ENCODE data around the gene TMEM33. TPM values are rescaled to one million over a fixed set of nuclear protein-coding genes. Genes with fewer than 3 reads are reported as not detected.
A peak's percentile ranks its signal among the peaks of the same experiment; 100 is the strongest.
"Not testable (repeated sequence)": the region's sequence is repeated elsewhere in the genome, so short reads cannot be mapped to it uniquely, and the experiment has no call there.

TMEM33 gene, protein sequence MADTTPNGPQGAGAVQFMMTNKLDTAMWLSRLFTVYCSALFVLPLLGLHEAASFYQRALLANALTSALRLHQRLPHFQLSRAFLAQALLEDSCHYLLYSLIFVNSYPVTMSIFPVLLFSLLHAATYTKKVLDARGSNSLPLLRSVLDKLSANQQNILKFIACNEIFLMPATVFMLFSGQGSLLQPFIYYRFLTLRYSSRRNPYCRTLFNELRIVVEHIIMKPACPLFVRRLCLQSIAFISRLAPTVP
- total RNA-seq, result 64.3 TPM

DNA sequence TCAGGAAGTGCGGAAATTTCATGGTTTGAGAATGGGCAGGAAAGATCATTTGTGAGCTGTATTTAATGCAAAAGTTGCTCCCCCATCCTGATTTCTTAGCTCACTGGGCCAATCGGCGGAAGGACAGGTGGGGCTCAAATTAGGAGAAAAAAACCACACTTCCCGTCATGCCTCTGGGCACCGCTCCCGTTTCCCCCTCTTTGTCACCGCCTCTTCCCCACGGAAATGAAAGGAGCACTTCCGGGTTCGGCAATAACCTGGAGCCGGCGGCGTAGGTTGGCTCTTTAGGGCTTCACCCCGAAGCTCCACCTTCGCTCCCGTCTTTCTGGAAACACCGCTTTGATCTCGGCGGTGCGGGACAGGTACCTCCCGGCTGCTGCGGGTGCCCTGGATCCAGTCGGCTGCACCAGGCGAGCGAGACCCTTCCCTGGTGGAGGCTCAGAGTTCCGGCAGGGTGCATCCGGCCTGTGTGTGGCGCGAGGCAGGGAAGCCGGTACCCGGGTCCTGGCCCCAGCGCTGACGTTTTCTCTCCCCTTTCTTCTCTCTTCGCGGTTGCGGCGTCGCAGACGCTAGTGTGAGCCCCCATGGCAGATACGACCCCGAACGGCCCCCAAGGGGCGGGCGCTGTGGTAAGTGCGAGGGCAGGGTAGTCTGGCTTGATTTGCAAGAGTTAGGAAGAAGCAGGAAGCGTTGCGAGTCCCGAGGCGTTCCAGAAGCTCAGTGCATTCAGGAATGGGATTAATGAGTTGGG, at the start of gene TMEM33:
Gene TMEM33 (plus strand): TSS at position 529 of the 751 bp plus-strand sequence. CDS start 56 bp downstream, at position 585.
- peak; percentile 82 for DNase-seq (ENCODE audit: low spot score)

DNA sequence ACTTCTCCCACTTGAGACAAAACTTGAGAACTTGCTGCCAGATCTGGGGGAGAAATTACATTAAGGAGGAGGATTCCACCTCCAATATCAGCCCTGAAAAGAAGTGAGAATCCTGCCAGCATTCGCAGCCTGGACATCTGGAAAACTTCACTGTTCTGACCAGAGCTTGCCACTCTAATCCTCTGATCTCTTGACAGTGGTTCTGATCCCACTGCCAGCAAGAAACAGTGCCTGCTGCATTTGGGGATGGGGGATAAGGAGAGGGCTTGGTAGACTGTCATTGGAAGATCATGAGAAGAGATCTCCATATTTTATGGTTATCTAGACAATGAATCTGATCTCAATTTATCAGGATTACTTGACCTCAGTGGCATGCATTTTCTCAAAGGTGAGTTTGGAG, 49.8 kb upstream of the TMEM33 start:
- no peak for DNase-seq (ENCODE audit: low spot score)

DNA sequence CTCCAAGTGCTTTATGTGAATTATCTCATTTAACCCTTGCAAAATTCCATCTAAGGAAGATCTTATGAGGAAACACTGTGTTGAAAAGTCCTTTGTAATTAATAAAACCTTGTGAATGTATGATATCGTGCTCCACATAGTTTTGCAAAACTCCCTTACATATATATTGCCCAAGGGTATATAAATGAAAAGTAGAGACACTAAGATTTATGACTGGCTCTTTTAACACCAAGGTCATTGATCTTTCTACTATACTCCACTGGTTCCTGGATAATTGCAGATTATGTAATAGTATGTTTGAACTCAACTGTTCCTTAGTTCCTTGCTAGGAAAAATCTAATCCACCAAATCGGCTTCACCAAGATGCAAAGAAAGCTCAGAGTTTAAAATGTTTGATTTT, 48.0 kb upstream of the TMEM33 start:
- DNase-seq (ENCODE audit: low spot score), result no peak

DNA sequence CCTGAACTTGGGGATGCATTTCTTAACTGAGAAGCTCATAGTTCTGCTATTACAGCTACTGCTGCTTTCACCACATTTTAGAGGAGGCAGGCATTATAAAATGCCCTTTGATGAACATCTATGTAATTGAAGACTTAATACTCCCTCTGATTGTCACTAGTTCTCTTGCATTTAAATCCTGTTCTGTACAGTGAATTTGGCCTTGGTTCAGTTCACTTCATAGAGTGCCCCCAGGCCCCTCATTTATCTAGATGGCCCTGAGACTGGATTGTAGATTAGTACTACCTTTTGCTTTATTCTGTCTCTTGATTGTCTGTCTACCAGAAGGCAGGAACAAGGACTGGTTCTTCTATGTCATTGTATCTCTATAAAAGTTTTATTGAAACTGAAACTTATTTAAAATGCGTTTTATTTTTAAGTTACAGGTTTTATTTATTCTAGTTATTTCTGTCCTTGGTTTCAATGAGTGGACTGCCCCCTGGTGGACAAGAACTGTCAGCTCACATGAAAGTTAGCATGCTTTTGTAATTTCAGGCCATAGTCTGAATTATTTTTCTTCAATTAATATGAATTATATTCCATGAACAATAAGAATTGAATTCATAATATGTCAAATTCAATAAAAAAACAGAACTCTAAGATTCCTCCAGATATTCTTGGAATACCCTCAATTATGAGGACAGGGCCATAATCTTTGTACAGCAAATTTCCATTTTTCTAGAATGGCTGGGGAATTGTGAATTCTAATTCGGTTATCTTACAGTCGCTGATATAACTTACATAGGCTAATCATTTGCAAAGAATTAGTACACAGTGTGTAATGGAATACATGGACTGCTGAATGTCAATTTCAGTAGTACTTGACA, 47.2 kb upstream of the TMEM33 start:
- DNase-seq (ENCODE audit: low spot score), result peak; percentile 43

DNA sequence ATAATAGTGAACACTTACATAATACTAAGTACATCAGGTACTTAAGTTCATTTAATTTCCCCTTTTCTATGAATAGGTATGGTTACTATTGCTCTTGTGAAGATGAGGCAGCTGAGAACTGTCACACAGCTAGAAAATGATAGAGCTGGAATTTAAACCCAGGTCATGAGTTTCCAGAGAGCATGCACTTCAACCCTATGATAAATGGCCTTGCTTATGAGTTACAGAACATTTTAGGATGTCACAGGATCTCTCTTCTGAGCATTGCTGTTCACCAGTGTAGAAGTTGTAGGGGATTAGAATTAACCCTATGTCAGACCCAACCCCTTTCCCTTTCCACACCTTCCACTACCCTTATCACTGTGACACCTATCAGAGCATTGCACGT, 46.5 kb upstream of the TMEM33 start:
- DNase-seq (ENCODE audit: low spot score), result no peak

DNA sequence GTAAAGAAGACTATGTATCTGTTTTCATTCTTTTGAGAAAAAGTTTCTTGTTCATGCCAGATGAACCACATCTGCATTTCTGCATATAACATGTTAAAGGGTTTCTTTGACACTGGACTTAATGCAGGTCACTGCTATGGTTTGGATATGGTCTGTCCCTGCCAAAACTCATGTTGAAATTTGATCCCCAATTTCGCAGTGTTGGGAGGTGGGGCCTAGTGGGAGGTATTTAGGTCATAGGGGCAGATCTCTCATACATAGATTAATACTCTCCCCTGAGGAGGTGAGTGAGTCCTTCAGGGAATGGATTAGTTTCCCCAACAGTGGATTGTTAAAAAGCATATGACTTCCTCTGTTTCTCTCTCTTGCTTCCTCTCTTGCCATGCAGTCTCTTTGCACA, 45.9 kb upstream of the TMEM33 start:
- no peak for DNase-seq (ENCODE audit: low spot score)

DNA sequence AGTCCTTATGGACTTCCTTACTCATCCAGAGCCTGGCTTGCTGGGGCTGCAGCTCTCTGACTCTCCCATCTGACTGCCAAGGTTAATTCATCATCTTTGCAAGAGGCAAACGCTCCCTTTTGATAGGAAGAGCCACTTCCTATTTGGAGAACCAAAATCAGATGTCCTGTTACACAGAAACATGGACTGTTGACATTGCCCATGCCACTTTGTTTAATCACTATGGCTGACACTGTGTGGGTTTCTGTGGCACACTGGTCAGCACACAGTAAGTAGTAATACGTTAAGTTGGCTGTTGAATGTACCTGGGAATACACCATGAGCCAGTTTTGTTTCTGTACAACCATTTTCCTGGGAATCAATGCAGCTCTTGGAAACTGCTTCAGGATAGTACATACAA, 45.1 kb upstream of the TMEM33 start:
- no peak for DNase-seq (ENCODE audit: low spot score)

DNA sequence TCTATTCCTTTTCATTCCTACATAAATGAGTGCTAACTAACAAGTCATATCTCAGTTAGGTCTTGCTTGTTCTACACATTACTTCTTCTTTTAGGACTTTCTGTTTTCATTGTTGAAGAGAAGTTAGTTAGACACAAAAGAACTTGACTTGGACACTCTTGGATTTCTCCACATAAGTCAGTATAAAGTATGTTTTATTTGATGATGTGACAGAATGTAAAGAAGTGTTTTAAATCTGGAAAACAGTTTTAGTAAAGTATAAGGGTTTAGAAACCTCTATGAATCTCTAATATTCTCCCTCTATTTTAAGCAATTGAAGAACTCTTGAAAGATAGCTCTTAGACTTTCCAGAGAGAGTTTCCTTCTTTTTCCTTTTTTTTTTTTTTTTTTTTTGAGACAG, 38.6 kb upstream of the TMEM33 start:
- no peak for DNase-seq (ENCODE audit: low spot score)

DNA sequence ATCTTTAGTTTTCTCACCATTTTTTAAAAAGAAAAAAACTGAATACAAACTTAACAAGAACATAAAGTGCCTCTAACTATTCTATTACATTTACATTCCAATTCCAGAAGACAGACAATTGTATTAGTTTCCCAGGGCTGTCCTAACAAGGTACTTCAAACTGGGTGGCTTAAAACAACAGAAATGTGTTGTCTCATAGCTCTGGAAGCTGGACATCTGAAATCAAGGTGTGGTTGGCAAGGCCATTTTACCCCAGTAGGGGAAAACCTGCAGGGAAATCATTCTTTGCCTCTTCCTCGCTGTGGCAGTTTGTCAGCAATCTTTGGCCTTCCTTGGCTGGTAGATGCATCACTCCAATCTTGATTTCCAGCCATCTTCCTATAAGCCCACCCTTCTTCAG, 37.5 kb upstream of the TMEM33 start:
- DNase-seq (ENCODE audit: low spot score), result no peak

DNA sequence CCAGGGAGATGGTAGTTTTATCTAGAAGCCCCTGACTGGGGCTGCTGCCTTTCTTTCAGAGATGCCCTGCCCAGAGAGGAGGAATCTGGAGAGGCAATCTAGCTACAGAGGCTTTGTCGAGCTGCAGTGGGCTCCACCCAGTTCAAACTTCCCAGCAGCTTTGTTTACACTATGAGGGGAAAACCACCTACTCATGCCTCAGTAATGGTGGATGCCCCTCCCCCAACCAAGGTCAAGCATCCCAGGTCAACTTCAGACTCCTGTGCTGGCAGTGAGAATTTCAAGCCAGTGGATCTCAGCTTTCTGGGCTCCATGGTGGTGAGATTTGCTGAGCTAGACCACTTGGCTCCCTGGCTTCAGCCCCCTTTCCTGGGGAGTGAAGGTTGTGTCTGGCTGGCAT, 26.1 kb upstream of the TMEM33 start:
- not testable (repeated sequence) for DNase-seq (ENCODE audit: low spot score)

DNA sequence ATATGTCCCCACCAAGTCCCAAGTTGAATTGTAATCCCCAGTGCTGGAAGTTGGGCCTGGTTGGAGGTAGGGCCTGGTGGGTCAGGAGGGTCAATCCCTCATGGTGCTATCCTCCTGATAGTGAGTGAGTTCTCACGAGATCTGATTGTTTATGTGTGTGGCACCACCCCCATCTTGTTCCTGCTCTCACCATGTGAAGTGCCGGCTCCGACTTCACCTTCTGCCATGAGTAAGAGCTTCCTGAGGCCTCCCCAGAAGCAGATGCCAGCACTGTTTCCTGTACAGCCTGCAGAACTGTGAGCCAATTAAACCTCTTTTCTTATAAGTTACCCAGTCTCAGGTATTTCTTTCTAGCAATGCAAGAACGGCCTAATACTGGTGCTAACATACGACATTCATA, 22.7 kb upstream of the TMEM33 start:
- DNase-seq (ENCODE audit: low spot score), result no peak

DNA sequence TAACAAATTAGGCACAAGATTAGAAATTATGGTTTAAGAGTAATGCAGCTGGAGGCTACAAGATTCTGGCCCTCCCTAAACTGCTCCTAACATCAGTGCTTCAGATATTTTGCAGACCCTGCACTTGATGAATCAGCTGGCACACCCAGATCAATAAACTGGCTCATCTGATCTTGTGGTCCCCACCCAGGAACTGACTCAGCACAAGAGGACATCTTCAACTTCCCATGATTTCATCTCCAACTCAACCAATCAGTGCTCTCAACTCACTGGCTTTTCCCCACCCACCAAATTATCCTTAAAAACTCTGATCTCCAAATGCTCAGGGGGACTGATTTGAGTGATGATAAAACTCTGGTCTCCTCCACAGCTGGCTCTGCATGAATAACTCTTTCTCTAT, 21.7 kb upstream of the TMEM33 start:
- DNase-seq (ENCODE audit: low spot score), result no peak

DNA sequence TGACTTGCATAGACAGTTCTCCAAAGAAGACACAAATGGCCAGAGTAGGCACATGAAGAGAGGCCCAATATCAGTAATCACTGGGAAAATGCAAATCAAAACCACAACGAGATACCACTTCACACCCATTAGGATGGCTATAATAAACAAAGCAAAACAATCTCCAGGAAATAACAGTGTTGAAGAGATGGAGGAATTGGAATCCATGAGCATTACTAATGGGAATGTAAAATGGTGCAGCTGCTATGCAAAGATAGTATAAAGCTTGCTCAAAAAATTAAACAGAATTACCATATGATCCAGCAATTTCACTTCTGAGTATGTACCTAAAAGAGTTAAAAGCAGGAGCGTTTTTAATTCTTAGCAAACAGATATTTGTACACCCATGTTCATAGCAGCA, 17.0 kb upstream of the TMEM33 start:
- no peak for DNase-seq (ENCODE audit: low spot score)

DNA sequence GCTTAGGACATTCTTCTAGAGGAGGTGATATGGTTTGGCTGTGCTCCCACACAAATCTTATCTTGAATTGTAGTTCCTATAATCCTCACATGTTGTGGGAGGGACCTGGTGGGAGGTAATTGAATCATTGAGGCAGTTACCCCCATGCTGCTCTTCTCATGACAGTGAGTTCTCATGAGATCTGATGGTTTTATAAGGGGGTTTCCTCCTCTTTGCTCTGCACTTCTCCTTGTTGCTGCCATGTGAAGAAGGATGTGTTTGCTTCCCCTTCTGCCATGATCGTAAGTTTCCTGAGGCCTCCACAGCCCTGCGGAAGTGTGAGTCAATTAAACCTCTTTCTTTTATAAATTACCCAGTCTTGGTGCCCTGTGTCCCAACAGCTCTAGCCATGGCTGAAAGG, 14.8 kb upstream of the TMEM33 start:
- not testable (repeated sequence) for DNase-seq (ENCODE audit: low spot score)

DNA sequence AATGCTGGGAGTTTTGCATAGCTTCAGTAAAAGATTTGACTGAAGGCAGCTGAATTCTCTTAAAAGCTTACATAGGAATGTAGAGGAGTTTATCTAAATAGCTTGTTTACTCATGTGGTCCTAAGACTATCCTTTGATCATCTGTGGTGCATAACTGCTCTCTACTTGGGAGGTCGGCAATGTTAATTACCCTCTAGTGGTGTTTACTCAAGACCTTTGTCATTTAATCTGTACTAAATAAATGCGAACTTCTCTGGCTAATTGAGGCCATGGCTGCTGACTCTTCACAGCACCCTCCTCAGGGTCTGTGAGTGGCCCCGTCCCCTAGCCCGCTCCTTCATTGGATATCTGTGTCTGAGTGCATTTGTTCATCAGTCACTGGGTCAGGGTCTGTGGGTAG, 13.8 kb upstream of the TMEM33 start:
- no peak for DNase-seq (ENCODE audit: low spot score)

DNA sequence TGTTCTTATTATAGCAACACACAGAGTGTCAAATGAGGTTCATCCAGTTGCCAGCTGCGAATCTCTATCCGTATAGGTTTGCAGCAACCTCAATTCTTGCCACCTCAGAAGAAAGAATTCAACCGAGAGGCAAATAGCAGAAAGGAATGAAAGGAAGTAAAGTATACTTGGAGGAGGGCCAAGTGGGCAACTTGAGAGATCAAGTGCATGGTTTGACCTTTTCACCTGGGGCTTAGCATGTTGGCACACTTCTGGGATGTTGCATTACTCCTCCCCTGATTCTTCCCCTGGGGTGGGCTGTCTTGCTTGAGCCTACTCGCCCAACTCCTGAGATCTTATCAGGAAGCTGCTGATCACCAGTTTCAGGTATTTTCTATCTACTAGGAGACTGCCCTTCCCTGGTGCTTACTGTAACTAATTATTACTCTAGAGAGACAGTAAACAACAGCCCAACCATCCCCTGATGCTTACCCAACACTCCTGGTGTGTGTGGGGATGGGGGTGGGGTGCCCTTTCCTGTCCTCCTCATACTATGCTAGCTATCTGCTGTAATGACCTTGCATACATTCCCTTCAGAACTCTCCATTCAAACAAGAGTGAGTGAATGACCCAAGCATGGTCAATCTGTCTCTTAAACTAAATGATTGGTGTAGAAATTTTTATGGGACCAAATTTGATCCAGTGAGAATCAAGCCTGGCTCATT, 7.3 kb upstream of the TMEM33 start:
- no peak for DNase-seq (ENCODE audit: low spot score)

DNA sequence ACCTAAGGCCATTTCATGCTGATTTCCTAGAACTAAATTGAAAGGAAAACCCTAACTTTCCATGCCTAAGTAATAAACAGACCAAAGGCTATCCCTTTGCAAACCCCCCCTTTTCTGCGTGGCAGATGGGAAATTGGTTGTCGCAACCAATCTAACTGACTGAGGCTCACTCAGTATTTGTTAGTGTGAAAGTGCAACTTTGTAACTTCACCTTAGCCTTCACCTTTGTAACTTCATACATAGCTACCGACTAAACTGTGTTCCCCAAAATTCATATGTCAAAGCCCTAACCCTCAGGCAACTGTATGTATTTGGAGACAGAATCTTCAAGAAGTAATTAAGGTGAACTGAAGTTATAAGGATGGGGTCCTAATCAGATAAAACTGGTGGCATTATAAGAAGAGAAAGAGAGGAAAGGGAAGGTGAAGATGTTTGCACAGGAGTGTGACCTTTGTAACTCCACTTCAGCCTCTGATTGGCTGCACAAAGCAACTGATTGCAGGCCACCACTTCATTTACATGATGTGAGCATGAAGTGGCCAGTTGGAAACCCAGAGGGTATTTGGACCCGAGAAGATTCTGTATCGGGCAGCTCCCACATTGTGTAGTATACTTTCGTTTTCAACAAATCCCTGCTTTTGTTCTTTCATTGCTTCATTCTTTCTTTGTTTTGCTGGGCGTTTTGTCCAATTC, 4.9 kb upstream of the TMEM33 start:
- no peak for DNase-seq (ENCODE audit: low spot score)

DNA sequence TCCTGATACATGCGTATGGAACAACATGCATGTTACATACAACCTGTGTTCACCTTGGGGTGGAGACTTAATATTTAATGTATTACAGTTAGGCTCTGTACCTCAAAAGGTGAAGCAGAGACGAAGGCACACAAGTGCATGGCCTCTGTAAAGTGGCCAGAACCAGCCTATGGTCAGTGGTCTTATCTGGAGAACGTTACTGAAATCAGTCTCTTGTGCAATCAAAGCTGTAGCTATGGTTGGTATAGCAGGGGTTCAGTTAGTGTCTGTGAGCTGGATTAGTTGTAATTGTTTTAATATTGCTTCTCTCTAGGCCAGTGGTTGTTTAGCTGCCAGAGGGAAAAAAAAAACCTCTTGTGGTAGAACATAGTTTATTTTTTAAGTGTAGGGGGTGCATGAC, 2.2 kb upstream of the TMEM33 start:
- DNase-seq (ENCODE audit: low spot score), result no peak

DNA sequence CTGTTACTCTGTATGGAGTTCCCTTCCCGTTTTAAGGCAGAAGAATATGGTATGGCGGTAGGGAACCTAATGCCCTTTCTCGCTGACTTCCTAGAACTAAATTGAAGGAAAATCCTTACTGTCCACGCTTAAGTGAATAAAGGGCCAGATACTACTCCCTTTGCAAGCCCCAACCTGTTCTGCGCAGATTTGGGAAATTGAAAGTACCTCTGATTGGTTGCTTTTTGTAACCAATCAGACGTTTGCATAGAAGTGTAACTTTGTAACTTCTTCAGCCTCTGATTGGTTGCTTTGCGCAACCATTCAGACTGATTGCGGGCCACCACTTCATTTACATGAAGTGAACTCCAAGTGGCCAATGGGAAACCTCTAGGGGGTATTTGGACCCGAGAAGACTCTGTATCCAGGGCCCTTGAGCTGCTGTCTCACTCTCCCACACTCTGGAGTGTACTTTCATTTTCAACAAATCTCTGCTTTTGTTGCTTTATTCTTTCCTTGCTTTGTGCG, 1.2 kb upstream of the TMEM33 start:
- no peak for DNase-seq (ENCODE audit: low spot score)

DNA sequence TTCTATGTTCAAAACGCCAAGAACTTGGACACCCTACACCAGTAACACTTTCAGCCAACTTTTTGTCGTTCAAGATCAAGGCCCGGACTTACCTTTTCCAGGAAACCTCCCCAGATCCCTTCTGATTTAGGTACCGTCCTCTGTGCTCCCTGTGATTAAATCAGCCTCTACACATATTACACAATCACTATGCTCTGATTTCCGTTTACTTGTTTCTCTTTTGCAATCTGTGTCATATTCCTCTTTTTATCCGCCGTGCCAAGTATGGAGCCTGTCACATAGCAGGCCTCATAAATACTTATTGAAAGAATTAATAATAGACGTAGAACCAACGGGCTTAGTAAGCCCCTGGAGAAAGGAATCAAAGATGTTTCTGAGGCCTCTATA, 722 bp upstream of the TMEM33 start:
- no peak for DNase-seq (ENCODE audit: low spot score)

DNA sequence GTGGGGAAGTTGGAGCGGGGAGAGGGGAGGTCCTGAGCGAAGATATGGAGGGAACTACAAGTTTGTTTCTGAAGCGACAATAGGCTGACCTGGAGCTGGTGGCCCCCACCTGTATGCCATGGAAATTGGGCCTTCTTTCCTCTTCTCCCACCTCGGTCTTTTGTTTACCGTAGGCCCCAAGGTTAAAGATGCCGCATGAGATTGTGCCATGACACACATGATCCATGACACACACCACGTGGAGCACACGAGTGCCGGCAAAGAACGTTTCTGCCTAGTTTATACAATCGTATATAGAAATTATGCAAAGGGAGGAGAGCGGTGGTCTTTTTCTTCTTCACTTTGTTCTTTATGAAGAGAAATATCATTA, 408 bp downstream of the TMEM33 start:
- no peak for DNase-seq (ENCODE audit: low spot score)
